Bronchial epithelial cell (primary cell): ENCODE results near the gene PPP6R2. TPM values are rescaled to one million over a fixed set of nuclear protein-coding genes. Genes with fewer than 3 reads are reported as not detected.
A peak's percentile ranks its signal among the peaks of the same experiment; 100 is the strongest.
"Not testable (repeated sequence)": the region's sequence is repeated elsewhere in the genome, so short reads cannot be mapped to it uniquely, and the experiment has no call there.

Experiments used
- DNase-seq: peaks from one replicate; pipeline ENCODE4 v3.0.0-alpha.2; 2010; ENCODE audit warnings: low read depth
- FAIRE-seq: peaks from 2 replicates; lab custom pipeline; 2011; peaks lifted over from hg19 to GRCh38; lab: Jason Lieb, UNC
- H3K27me3 ChIP-seq: 2 replicates; pipeline ENCODE4 v1.5.1; 2011; ENCODE audit warnings: low read length; ENCODE audit not compliant: control insufficient read depth, insufficient read depth
- H3K36me3 ChIP-seq: 2 replicates; pipeline ENCODE4 v1.5.1; 2011; ENCODE audit warnings: low read length; ENCODE audit not compliant: control insufficient read depth, insufficient read depth
- H3K4me3 ChIP-seq: 2 replicates; pipeline ENCODE4 v1.5.1; 2011; ENCODE audit warnings: mild to moderate bottlenecking, low read depth, low read length, control low read depth
- CTCF ChIP-seq: IDR thresholded peaks from 2 replicates; pipeline ENCODE4 v1.5.1; 2011; ENCODE audit warnings: mild to moderate bottlenecking, moderate library complexity, low read length, control low read depth, inconsistent platforms; ENCODE audit not compliant: insufficient read depth, severe bottlenecking
- total RNA-seq: library from RNA; depleted of rRNA; stranded (reverse); fragments of >200 nt; gene quantifications from 2 replicates; pipeline ENCODE4 v1.2.1, GENCODE V29; 2014

Gene PPP6R2
- total RNA-seq, 1 donor from 2014 or later: 50.5 TPM

- no peak for FAIRE-seq
- Histone ChIP-seq H3K27me3 (no peaks in the 10 kb centered on the region), H3K4me3 (no peak overlapping the region), H3K36me3 (no peaks in the 10 kb centered on the region)
- peak; percentile 77 for DNase-seq
- no peak for TF ChIP-seq CTCF
Observed at GRCh38 chr22:50329236-50329635, 13.9 kb upstream of the PPP6R2 start.

GRCh38 chr22:50334433-50334832 is 8.7 kb upstream of the PPP6R2 start:
- not testable (repeated sequence) for H3K36me3 ChIP-seq, FAIRE-seq, H3K4me3 ChIP-seq, H3K27me3 ChIP-seq, DNase-seq

GRCh38 chr22:50337262-50338041 is 5.7 kb upstream of the PPP6R2 start:
- no peaks in the 10 kb centered on the region for H3K27me3 ChIP-seq
- no peak for TF ChIP-seq CTCF
- FAIRE-seq: peak; percentile 96
- no peak overlapping the region for H3K4me3 ChIP-seq
- no peaks in the 10 kb centered on the region for H3K36me3 ChIP-seq
- DNase-seq: no peak

GRCh38 chr22:50338042-50338573 is 5.0 kb upstream of the PPP6R2 start:
- DNase-seq (no peak), FAIRE-seq (no peak)
- no peaks in the 10 kb centered on the region for H3K36me3 ChIP-seq
- H3K4me3 ChIP-seq: no peak overlapping the region
- H3K27me3 ChIP-seq: no peaks in the 10 kb centered on the region
- no peak for TF ChIP-seq CTCF

- TF ChIP-seq CTCF: no peak
- FAIRE-seq: no peak
- H3K27me3 ChIP-seq: no peaks in the 10 kb centered on the region
Observed at GRCh38 chr22:50338860-50339462, 4.2 kb upstream of the PPP6R2 start.

GRCh38 chr22:50339945-50340879 is 2.9 kb upstream of the PPP6R2 start:
- no peaks in the 10 kb centered on the region for H3K27me3 ChIP-seq
- H3K36me3 ChIP-seq: no peaks in the 10 kb centered on the region
- peak; percentile 100 for FAIRE-seq
- no peak overlapping the region for H3K4me3 ChIP-seq
- no peak for TF ChIP-seq CTCF
- no peak for DNase-seq

More at GRCh38 chr22:50338860-50339462, 4.2 kb upstream of the PPP6R2 start:
- no peaks in the 10 kb centered on the region for H3K36me3 ChIP-seq
- DNase-seq: no peak
- H3K4me3 ChIP-seq: no peak overlapping the region
